H1 (cell line): Measurements from ENCODE around the gene JADE1. TPM values are rescaled to one million over a fixed set of nuclear protein-coding genes. Genes with fewer than 3 reads are reported as not detected.

ENCODE experiments used
- CTCF ChIA-PET: fragments of 300-600 bp; sonication (Branson Sonifier 250); formaldehyde crosslinking; loops from one replicate; lab custom pipeline; 2021; ENCODE audit not compliant: partially characterized antibody; lab: Charles Lee
- POLR2A ChIA-PET: fragments of 300-600 bp; sonication (Branson Sonifier 250); formaldehyde crosslinking; loops from one replicate; lab custom pipeline; 2021; ENCODE audit warnings: inconsistent platforms; ENCODE audit not compliant: partially characterized antibody; lab: Charles Lee
- DNase-seq, 2 experiments: peaks; one replicate each; pipeline versions ENCODE4 v3.0.0 to v3.0.0-alpha.2; 2010 to 2022; ENCODE audit warnings: low spot score in 2 of 2, low read depth in 1 of 2, mixed read lengths in 1 of 2
- FAIRE-seq: peaks from 2 replicates; lab custom pipeline; 2011; peaks lifted over from hg19 to GRCh38; lab: Jason Lieb, UNC
- H2AFZ ChIP-seq: 2 replicates; pipeline ENCODE4 v1.8.1; 2012; ENCODE audit warnings: low read length, inconsistent platforms
- H2AK5ac ChIP-seq: 2 replicates; pipeline ENCODE4 v1.6.1; 2013; ENCODE audit warnings: low read depth, low read length
- H2BK120ac ChIP-seq: replicated peaks from 2 replicates; pipeline ENCODE3; 2013; ENCODE audit warnings: low read depth, low read length, inconsistent platforms
- H2BK12ac ChIP-seq: 2 replicates; pipeline ENCODE4 v1.6.1; 2013; ENCODE audit warnings: low read depth, low read length
- H2BK15ac ChIP-seq: 2 replicates; pipeline ENCODE4 v1.6.1; 2013; ENCODE audit warnings: low read length
- H2BK20ac ChIP-seq: 2 replicates; pipeline ENCODE4 v1.6.1; 2013; ENCODE audit warnings: low read length
- H2BK5ac ChIP-seq: 2 replicates; pipeline ENCODE4 v1.6.1; 2013; ENCODE audit warnings: low read depth, low read length
- H3K14ac ChIP-seq: 2 replicates; pipeline ENCODE4 v1.6.1; 2013; ENCODE audit warnings: inconsistent platforms; ENCODE audit not compliant: insufficient read length
- H3K18ac ChIP-seq: 2 replicates; pipeline ENCODE4 v1.6.1; 2013; ENCODE audit warnings: low read length; ENCODE audit errors: extremely low read depth
- H3K23ac ChIP-seq: 2 replicates; pipeline ENCODE4 v1.6.1; 2013; ENCODE audit warnings: inconsistent platforms; ENCODE audit not compliant: insufficient read length
- H3K23me2 ChIP-seq: 2 replicates; pipeline ENCODE4 v1.6.1; 2013; ENCODE audit warnings: low read depth, low read length
- H3K27ac ChIP-seq: 2 replicates; pipeline ENCODE4 v1.6.1; 2011; ENCODE audit warnings: low read depth, low read length, inconsistent platforms
- H3K27me3 ChIP-seq, 4 experiments: replicated peaks in 1 of 4; 1 replicate in 1 of 4; 2 replicates in 3 of 4; pipeline versions ENCODE4 v1.6.1 to v1.8.1; 2011 to 2013; ENCODE audit warnings: low read length in 3 of 4, mild to moderate bottlenecking in 3 of 4, inconsistent platforms in 2 of 4, mixed read lengths in 2 of 4, moderate library complexity in 1 of 4; ENCODE audit not compliant: control insufficient read depth in 3 of 4, insufficient read depth in 3 of 4; ENCODE audit errors: extremely low read depth in 1 of 4
- H3K36me3 ChIP-seq, 4 experiments: 2 replicates each; pipeline versions ENCODE4 v1.6.1 to v1.8.1; 2011 to 2013; ENCODE audit warnings: mild to moderate bottlenecking in 4 of 4, low read length in 3 of 4, moderate library complexity in 2 of 4, control low read depth in 1 of 4, inconsistent platforms in 1 of 4; ENCODE audit not compliant: insufficient read depth in 4 of 4, control insufficient read depth in 2 of 4
- H3K4ac ChIP-seq: replicated peaks from 2 replicates; pipeline ENCODE3; 2013; ENCODE audit warnings: low read length, low read depth, mixed read lengths, inconsistent platforms; ENCODE audit not compliant: insufficient read length
- H3K4me1 ChIP-seq, 4 experiments: replicated peaks in 1 of 4; 1 replicate in 1 of 4; 2 replicates in 3 of 4; pipeline versions ENCODE4 v1.6.1 to v1.8.1; 2011 to 2013; ENCODE audit warnings: low read length in 3 of 4, inconsistent platforms in 2 of 4, mixed read lengths in 1 of 4; ENCODE audit not compliant: insufficient read depth in 4 of 4, control insufficient read depth in 3 of 4
- H3K4me2 ChIP-seq, 2 experiments: 2 replicates each; pipeline versions ENCODE4 v1.6.1 to v1.8.1; 2011 to 2013; ENCODE audit warnings: low read depth in 2 of 2, low read length in 2 of 2, control low read depth in 1 of 2, inconsistent platforms in 1 of 2, mild to moderate bottlenecking in 1 of 2; ENCODE audit not compliant: insufficient read depth in 1 of 2
- H3K4me3 ChIP-seq, 4 experiments: fragments of 200-600, 300-600 bp in 1 of 4; sonication (generic), shearing (Covaris generic), sonication (Bioruptor Twin) in 1 of 4; 2 replicates each; pipeline versions ENCODE4 v1.5.1 to v1.8.1; 2011 to 2016; ENCODE audit warnings: low read length in 4 of 4, low read depth in 3 of 4, control low read depth in 2 of 4, inconsistent platforms in 2 of 4, mild to moderate bottlenecking in 2 of 4, mixed read lengths in 1 of 4, moderate library complexity in 1 of 4; ENCODE audit not compliant: insufficient read depth in 2 of 4; ENCODE audit errors: extremely low read depth in 1 of 4
- H3K56ac ChIP-seq: replicated peaks from 2 replicates; pipeline ENCODE3; 2013; ENCODE audit warnings: low read depth, mild to moderate bottlenecking, mixed read lengths, low read length, inconsistent platforms; ENCODE audit not compliant: insufficient read length
- H3K79me1 ChIP-seq: 2 replicates; pipeline ENCODE4 v1.6.1; 2013; ENCODE audit warnings: low read depth, low read length, control low read depth
- H3K79me2 ChIP-seq, 2 experiments: 2 replicates each; pipeline versions ENCODE4 v1.6.1 to v1.8.1; 2012 to 2013; ENCODE audit warnings: low read length in 2 of 2, mild to moderate bottlenecking in 2 of 2, inconsistent platforms in 1 of 2; ENCODE audit not compliant: insufficient read depth in 2 of 2, control insufficient read depth in 1 of 2
- H3K9ac ChIP-seq, 4 experiments: replicated peaks in 1 of 4; 1 replicate in 1 of 4; 2 replicates in 3 of 4; pipeline versions ENCODE4 v1.6.1 to v1.8.1; 2011 to 2013; ENCODE audit warnings: low read depth in 3 of 4, low read length in 3 of 4, control low read depth in 2 of 4, mild to moderate bottlenecking in 2 of 4, moderate library complexity in 2 of 4, inconsistent platforms in 1 of 4; ENCODE audit errors: extremely low read depth in 1 of 4
- H3K9me3 ChIP-seq, 2 experiments: 2 replicates each; pipeline versions ENCODE4 v1.6.1 to v1.8.1; 2012 to 2013; ENCODE audit warnings: mild to moderate bottlenecking in 2 of 2, moderate library complexity in 2 of 2, control low read depth in 1 of 2, inconsistent platforms in 1 of 2, low read depth in 1 of 2, low read length in 1 of 2, mixed read lengths in 1 of 2; ENCODE audit not compliant: insufficient read depth in 2 of 2
- H4K20me1 ChIP-seq, 2 experiments: replicated peaks in 1 of 2; 2 replicates each; pipeline versions ENCODE3 to v1.8.1; 2011 to 2013; ENCODE audit warnings: inconsistent platforms in 2 of 2, low read length in 2 of 2, mild to moderate bottlenecking in 1 of 2; ENCODE audit not compliant: insufficient read depth in 2 of 2, control insufficient read depth in 1 of 2
- H4K5ac ChIP-seq: 2 replicates; pipeline ENCODE4 v1.6.1; 2013; ENCODE audit warnings: low read length, low read depth, mixed read lengths, inconsistent platforms; ENCODE audit not compliant: insufficient read length
- H4K8ac ChIP-seq: 2 replicates; pipeline ENCODE4 v1.8.0; 2013; ENCODE audit warnings: mild to moderate bottlenecking, moderate library complexity, low read length, inconsistent platforms; ENCODE audit not compliant: insufficient read depth; ENCODE audit errors: extremely low read depth
- H4K91ac ChIP-seq: replicated peaks from 2 replicates; pipeline ENCODE3; 2013; ENCODE audit warnings: low read length, mixed read lengths, inconsistent platforms; ENCODE audit not compliant: insufficient read length
- JUN ChIP-seq: IDR thresholded peaks from 2 replicates; pipeline ENCODE4 v1.6.1; 2011; ENCODE audit warnings: low read depth, mild to moderate bottlenecking, improper control_type of control experiment, low read length
- WGBS, 2 experiments: shearing (Covaris generic) in 1 of 2; methylation state at CpG; one replicate each; pipeline versions ENCODE4 v1.1.6 to v1.1.7; 2013 to 2015; ENCODE audit warnings: low lambda C conversion rate in 2 of 2, mixed read lengths in 2 of 2, inconsistent platforms in 1 of 2, low coverage in 1 of 2, missing lambda C conversion rate in 1 of 2; ENCODE audit not compliant: insufficient replicate concordance in 2 of 2, insufficient coverage in 1 of 2, insufficient read length in 1 of 2; ENCODE audit errors: extremely low coverage in 1 of 2, missing lambda C conversion rate in 1 of 2; 5-methylcytosine and 5-hydroxymethylcytosine counted together
- polyA plus RNA-seq, 7 experiments: library from polyadenylated mRNA; depleted of rRNA in 3 of 7; stranded (reverse) in 5 of 7; unstranded in 2 of 7; fragments of >200 nt in 5 of 7; fragments of 200-250 nt in 2 of 7; gene quantifications; 1 replicate in 5 of 7; 2 replicates in 1 of 7; 4 replicates in 1 of 7; pipeline versions ENCODE4 v1.2.1 to v1.2.3, GENCODE V29; 2011 to 2013; ENCODE audit warnings: missing spikeins in 2 of 7, mixed read lengths in 2 of 7
- total RNA-seq: library from RNA; stranded (reverse); fragmentation: NEBNext Ultra II Directional; extraction: Animal tissue kit (Norgen Biotek cat#: 25700); gene quantifications from 2 replicates; pipeline ENCODE4 v1.2.1, GENCODE V29; 2021

JADE1 gene
- total and polyA plus RNA-seq, 2 of the 8 experiments (the other 6 are each of a cell fraction or from before 2014, with no cell fraction given): 37.7 to 213 TPM

DNA sequence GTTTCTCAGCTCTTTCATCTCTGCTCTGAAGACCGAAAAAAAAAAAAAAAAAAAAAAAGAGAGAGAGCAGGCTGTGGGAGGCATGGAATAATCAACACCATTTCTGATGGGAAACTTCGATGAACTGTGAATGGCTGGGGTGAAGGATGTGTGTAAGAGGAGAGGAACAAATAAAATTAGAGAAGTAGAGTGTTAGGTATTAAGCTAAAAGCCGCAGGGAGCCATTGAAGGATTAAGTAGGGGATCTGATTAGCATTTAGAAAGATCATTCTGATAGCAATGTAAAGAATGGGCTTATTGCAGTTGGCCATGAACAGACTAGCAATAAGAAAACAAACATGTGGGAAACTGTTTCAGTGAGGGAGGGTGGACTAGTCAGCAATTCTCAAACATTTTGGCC, 33.6 kb upstream of the JADE1 start:
- H4K20me1 ChIP-seq: no peaks in the 10 kb centered on the region
- no peaks in the 10 kb centered on the region; a peak in 1 of 4 replicates for H3K9me3 ChIP-seq
- H2BK5ac ChIP-seq: no peak overlapping the region
- TF ChIP-seq JUN: no peak

More for the DNA sequence above, 33.6 kb upstream of the JADE1 start:
- no peak overlapping the region for H3K56ac ChIP-seq
- H4K91ac ChIP-seq: no peak overlapping the region
- H2BK12ac ChIP-seq: no peak overlapping the region
- no peaks in the 10 kb centered on the region for H3K79me2 ChIP-seq
- no peak overlapping the region for H3K18ac ChIP-seq
- no peak overlapping the region for H2AK5ac ChIP-seq
- no peak overlapping the region for H4K5ac ChIP-seq
- H3K4ac ChIP-seq: no peak overlapping the region
- H3K4me1 ChIP-seq: no peaks in the 10 kb centered on the region
- H3K79me1 ChIP-seq: no peaks in the 10 kb centered on the region
- H3K9ac ChIP-seq: no peak overlapping the region
- no peak overlapping the region for H2AFZ ChIP-seq
- no peak overlapping the region for H2BK120ac ChIP-seq
- H3K27me3 ChIP-seq: no peaks in the 10 kb centered on the region
- CTCF ChIA-PET: interaction anchor here (0.7 to 1.7 kb wide), 5 partner anchors 25 to 670 kb away, joined by 3 to 5 read pairs (median 3); no protein-coding TSS in a partner anchor
- no peak overlapping the region for H3K27ac ChIP-seq
- no peak overlapping the region for H2BK20ac ChIP-seq
- no peaks in the 10 kb centered on the region for H3K23me2 ChIP-seq
- H2BK15ac ChIP-seq: no peak overlapping the region
- POLR2A ChIA-PET: interaction anchor here (0.6 to 2.1 kb wide), 3 partner anchors 10 to 52 kb away, joined by 4 to 6 read pairs (median 4); no protein-coding TSS in a partner anchor
- WGBS, 2 experiments: 83% methylated on average over 3 of the region's 3 CpGs; no CpG with 5 or more reads in 1 of the 2 experiments
- FAIRE-seq (no peak), DNase-seq (no peak)
- H3K14ac ChIP-seq: no peak overlapping the region
- H3K4me3 ChIP-seq: no peak overlapping the region
- H3K4me2 ChIP-seq: no peak overlapping the region
- no peaks in the 10 kb centered on the region for H3K36me3 ChIP-seq
- no peak overlapping the region for H4K8ac ChIP-seq
- H3K23ac ChIP-seq: no peak overlapping the region
